Mononuclear cell (primary cell): ENCODE measurements around the gene RFXANK. TPM values are rescaled to one million over a fixed set of nuclear protein-coding genes. Genes with fewer than 3 reads are reported as not detected.

Experiments
- H3K27me3 ChIP-seq: 2 replicates; pipeline ENCODE4 v1.6.0; 2011; ENCODE audit warnings: low read length, control low read depth; ENCODE audit not compliant: insufficient read depth
- H3K4me1 ChIP-seq: 2 replicates; pipeline ENCODE4 v1.5.1; 2011; ENCODE audit warnings: mild to moderate bottlenecking, low read length, control low read depth; ENCODE audit not compliant: insufficient read depth
- H3K4me3 ChIP-seq: 2 replicates; pipeline ENCODE4 v1.5.1; 2011; ENCODE audit warnings: mild to moderate bottlenecking, low read length, moderate library complexity
- H3K9me3 ChIP-seq: 2 replicates; pipeline ENCODE4 v1.5.1; 2011; ENCODE audit warnings: low read depth, mild to moderate bottlenecking, control low read depth, low read length
- total RNA-seq: library from RNA; depleted of rRNA; stranded (reverse); fragments of >200 nt; gene quantifications from one replicate; pipeline ENCODE4 v1.2.3, GENCODE V29; 2012

The RFXANK gene
- total RNA-seq, 1 donor: 30.4 TPM

DNA sequence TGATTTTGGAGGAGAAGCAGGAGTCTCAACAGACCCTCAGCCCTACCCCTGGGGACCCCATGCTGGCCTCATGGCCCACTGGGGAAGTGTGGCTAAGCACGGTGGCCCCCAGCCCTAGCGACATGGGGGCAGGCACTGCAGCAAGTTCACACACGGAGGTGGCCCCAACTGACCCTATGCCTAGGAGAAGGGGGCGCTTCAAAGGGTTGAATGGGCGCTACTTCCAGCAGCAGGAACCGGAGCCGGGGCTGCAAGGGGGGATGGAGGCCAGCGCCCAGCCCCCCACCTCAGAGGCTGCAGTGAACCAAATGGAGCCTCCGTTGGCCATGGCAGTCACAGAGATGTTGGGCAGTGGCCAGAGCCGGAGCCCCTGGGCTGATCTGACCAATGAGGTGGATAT, 34.6 kb downstream of the RFXANK start:
- no peaks in the 10 kb centered on the region for H3K9me3 ChIP-seq
- peaks cover 11% of the 10 kb centered on the region for H3K4me1 ChIP-seq
- H3K4me3 ChIP-seq: no peak overlapping the region
- H3K27me3 ChIP-seq: peaks cover 8% of the 10 kb centered on the region

DNA sequence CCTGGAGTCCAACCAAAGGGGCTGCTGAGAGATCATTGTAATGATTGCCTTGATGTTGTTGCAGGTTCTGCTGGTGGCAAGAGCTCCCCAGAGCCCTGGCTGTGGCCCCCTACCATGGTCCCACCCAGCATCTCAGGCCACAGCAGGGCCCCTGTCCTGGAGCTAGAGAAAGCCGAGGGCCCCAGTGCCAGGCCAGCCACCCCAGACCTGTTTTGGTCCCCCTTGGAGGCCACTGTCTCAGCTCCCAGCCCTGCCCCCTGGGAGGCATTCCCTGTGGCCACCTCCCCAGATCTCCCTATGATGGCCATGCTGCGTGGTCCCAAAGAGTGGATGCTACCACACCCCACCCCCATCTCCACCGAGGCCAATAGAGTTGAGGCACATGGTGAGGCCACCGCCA, 35.2 kb downstream of the RFXANK start:
- H3K9me3 ChIP-seq: no peaks in the 10 kb centered on the region

DNA sequence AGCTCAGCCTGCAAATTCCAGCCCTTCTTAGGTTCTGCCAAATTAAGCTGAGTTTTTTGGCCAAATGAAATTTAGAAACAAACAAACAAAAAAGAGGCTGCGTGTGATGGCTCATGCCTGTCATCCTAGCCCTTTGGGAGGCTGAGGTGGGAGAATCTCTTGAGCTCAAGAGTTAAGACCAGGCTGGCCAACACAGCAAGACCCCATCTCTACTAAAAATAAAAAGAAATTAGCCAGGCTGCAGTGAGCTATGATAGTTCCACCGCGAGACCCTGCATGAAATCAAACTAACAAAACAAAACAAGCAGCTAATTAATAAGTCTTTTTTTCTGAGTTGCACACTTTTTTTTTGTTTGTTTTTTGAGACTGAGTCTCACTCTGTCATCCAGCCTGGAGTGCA, 37.6 kb downstream of the RFXANK start:
- no peak overlapping the region for H3K4me3 ChIP-seq
- H3K27me3 ChIP-seq: no peaks in the 10 kb centered on the region
- peaks cover 9% of the 10 kb centered on the region for H3K4me1 ChIP-seq
- peaks cover 10% of the 10 kb centered on the region for H3K9me3 ChIP-seq

More for the DNA sequence above, 35.2 kb downstream of the RFXANK start:
- no peak overlapping the region for H3K4me3 ChIP-seq
- H3K4me1 ChIP-seq: peaks cover 11% of the 10 kb centered on the region
- peaks cover 8% of the 10 kb centered on the region for H3K27me3 ChIP-seq

DNA sequence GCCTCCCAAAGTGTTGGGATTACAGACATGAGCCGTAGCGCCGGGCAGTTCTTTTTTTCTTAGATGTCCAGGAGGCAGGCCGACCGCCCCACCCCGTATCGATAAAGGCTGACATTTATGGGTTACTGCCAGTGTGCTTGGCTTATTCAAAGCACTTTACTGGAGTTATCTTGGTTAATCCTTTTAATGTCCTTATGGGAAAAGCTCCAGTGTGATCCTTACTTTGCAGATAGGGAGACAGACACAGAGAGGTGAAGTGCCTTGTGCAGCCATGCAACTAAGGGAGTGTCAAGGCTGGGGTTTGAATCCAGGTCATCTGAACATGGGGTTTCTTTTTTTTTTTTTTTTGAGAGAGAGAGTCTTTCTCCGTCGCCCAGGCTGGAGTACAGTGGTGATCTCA, 38.9 kb downstream of the RFXANK start:
- H3K9me3 ChIP-seq: peaks cover 11% of the 10 kb centered on the region
- H3K4me1 ChIP-seq: no peaks in the 10 kb centered on the region
- H3K4me3 ChIP-seq: no peak overlapping the region
- H3K27me3 ChIP-seq: no peaks in the 10 kb centered on the region

DNA sequence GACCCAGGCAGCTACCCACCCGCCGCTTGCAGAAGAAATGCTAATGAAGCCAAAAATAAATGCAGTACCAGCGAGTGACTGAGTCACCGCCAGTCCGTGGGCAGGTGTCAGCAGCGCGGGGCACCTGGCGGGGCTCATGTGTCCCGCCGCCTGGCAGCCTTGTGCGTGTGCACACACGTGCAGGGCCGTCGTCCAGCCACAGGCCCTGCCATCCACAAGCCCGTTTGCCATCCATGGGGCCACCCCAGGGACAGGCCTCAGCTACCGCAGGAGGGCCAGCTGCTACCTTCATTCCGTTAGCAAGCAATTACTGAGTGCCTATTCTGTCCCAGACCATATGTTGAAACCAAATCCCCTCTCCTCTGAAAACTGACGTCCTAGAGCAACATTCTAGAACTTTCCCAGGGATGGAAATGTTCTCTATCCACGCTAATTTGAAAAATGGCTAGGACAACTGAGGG, 40.2 kb downstream of the RFXANK start:
- Histone ChIP-seq H3K4me1 (no peaks in the 10 kb centered on the region), H3K4me3 (no peak overlapping the region), H3K9me3 (peaks cover 11% of the 10 kb centered on the region), H3K27me3 (no peaks in the 10 kb centered on the region)

DNA sequence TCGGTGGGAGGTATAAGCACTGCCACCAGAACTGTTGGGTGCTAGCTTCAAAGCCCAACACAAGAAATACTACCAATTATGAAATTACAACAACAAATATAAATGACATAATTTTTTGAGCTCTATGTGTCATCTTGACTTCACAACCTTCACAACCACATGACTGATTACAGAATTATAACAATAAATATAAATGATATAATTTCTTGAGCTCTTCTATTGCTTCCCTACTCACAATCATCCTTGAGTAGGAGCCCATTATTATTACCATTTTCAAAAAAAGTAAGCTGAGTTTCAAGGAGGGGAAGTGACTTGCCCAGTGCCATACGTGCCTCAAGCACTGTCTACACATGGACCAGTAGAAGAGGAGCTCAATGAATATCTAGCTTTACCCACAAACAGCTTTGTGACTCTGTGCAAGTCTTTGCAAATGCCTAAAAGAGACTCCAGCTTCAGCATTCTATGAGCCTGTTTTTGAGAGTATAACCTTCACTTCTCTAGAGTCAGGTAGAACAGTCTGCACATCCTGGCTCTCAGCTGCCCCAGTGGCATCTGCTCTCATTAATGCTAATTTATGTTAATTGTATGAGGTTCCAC, 42.3 kb downstream of the RFXANK start:
- H3K27me3 ChIP-seq: no peaks in the 10 kb centered on the region
- no peaks in the 10 kb centered on the region for H3K4me1 ChIP-seq
- H3K4me3 ChIP-seq: no peak overlapping the region
- H3K9me3 ChIP-seq: peaks cover 11% of the 10 kb centered on the region

DNA sequence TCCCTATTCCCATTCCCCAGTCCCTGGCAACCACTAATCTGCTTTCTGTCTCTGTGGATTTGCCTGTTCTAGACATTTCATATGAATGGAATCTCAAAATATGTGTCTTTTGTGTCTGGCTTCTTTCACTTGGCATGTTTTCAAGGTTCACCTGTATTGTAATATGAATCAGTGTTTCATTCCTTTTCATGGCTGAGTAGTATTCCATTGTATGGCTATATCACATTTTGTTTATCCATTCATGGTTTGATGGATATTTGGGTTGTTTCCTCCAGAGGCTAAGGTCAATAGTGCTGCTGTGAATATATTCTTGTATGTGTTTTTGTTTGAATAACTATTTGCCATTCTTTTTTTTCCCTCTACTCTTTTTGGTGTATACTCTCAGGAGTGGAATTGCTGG, 44.1 kb downstream of the RFXANK start:
- H3K9me3 ChIP-seq: peaks cover 11% of the 10 kb centered on the region
- no peaks in the 10 kb centered on the region for H3K27me3 ChIP-seq
- H3K4me1 ChIP-seq: no peaks in the 10 kb centered on the region
- H3K4me3 ChIP-seq: no peak overlapping the region

DNA sequence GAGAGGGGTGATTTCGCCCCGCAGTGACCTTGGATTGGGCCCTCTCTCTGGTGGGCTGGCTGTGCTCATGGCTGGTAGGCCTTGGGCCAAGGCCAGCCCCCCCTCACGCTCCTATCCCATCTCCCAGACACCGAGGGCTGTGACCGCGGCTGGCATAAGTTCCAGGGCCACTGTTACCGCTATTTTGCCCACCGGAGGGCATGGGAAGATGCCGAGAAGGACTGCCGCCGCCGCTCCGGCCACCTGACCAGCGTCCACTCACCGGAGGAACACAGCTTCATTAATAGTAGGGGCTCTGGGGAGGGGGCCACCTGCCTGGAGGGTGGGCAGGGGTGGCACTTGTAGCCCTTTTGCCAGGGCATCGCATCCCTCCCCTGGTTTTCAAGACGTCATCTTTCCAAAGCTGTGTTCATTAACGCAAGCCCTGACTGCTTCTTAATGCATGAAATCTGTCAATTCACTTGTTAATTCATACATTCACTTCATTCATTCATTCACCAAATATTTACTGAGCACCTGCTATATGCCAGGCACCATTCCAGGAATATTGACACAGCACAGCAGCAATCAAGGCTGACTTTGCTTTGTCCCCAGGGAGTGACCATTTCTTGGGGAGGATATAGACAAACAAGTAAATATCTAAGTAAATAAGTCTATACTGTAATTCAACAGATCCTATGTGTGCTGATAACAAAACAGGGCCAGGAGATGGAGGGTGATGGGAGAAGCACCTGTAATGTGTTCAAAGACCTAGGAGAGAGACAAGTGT, 46.3 kb downstream of the RFXANK start:
- no peak overlapping the region for H3K4me3 ChIP-seq
- H3K4me1 ChIP-seq: no peaks in the 10 kb centered on the region
- peaks cover 11% of the 10 kb centered on the region for H3K9me3 ChIP-seq
- H3K27me3 ChIP-seq: no peaks in the 10 kb centered on the region

DNA sequence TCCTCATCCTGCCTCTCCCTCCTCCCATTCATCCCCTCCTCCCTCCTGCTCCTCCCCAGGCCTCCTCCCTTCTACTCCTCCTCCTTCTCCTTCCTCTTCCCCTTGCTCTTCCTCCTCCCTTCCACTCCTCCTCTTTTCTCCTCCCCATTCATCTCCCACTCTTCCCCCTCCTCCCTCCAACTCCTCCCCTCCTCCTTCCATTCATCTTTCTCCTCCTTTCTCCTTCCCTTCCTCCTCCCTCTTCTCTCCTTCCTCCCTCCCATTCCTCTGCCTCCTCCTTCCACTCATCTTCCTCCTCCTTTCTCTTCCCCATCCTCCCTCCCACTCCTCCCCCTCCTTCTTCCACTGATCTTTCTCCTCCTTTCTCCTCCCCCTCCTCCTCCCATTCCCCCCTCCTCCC, 47.6 kb downstream of the RFXANK start:
- Histone ChIP-seq H3K9me3 (peaks cover 1% of the 10 kb centered on the region), H3K4me1 (no peaks in the 10 kb centered on the region), H3K27me3 (no peaks in the 10 kb centered on the region), H3K4me3 (no peak overlapping the region)

DNA sequence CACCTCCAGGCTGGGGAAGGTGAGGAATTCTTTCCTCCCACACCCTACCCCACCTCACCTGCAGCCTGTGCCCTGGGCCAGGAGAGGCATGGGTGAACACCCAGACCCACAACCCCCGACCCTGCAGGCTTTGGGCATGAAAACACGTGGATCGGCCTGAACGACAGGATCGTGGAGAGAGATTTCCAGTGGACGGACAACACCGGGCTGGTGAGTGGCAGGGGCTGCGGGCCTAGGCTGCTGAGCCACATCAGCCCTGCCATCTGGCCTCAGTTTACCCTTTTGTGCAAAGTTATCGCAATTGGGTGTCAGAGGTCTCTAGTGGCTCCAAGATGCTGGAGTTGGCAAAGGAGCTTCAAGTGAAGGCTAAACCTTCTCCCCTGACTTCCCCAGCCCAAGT, 48.4 kb downstream of the RFXANK start:
- Histone ChIP-seq H3K4me1 (no peaks in the 10 kb centered on the region), H3K27me3 (no peaks in the 10 kb centered on the region), H3K9me3 (no peaks in the 10 kb centered on the region), H3K4me3 (no peak overlapping the region)

DNA sequence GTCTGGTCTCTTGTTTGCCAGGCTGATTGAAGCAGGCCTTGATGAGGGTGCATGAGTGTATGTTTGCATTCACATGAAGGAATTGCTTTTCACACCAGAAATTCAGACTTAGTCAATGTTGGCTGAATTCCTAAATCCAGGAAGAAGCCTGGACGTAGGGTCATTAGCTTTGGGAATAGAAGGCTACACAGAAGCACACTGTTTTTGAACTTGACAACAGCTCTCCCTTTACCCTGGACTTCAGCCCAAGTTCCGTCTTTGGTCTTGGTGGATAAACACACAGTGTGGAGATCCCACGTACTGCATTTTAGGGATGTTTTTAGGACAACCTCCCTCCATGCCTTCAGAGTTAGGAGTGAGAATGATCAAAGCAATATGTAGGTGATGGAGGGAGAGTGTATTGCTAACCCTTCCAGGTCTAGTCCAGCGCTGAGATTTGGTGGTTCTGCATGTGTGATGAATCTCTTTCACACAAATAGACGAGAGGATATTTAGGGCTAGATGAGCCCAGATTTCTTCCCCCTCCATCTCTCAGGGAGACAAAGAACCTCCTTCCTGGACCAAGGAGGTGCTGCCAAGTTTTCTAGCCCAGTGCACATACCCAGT, 58.2 kb downstream of the RFXANK start:
- H3K27me3 ChIP-seq: peaks cover 3% of the 10 kb centered on the region
- H3K4me1 ChIP-seq: no peaks in the 10 kb centered on the region
- H3K9me3 ChIP-seq: no peaks in the 10 kb centered on the region
- no peak overlapping the region for H3K4me3 ChIP-seq

Other genes starting within 250 kb of the RFXANK start
- gene SUGP2, start 158.7 kb upstream of the RFXANK start, total RNA-seq: 41.5 TPM
- 5.9 TPM for gene ARMC6, start 158.7 kb upstream of the RFXANK start, total RNA-seq
- 6.4 TPM for gene SLC25A42, start 128.3 kb upstream of the RFXANK start, total RNA-seq
- gene TMEM161A, start 53.8 kb upstream of the RFXANK start, total RNA-seq: 5.5 TPM
- gene MEF2B, start 22.0 kb upstream of the RFXANK start, total RNA-seq: 0.10 TPM
- 4.6 TPM for gene BORCS8, start 106 bp upstream of the RFXANK start, total RNA-seq
- 8.0 TPM for gene NR2C2AP, start 11.2 kb downstream of the RFXANK start, total RNA-seq
- not detected for gene NCAN, start 19.7 kb downstream of the RFXANK start, total RNA-seq
- not detected for gene TM6SF2, start 81.0 kb downstream of the RFXANK start, total RNA-seq
- 23.5 TPM for gene SUGP1, start 128.3 kb downstream of the RFXANK start, total RNA-seq
- 55.8 TPM for gene MAU2, start 128.6 kb downstream of the RFXANK start, total RNA-seq
- gene GATAD2A, start 213.4 kb downstream of the RFXANK start, total RNA-seq: 66.5 TPM